Measurements from ENCODE around the gene ELANE. TPM values are rescaled to one million over a fixed set of nuclear protein-coding genes. Genes with fewer than 3 reads are reported as not detected.
"Not testable (repeated sequence)": the region's sequence is repeated elsewhere in the genome, so short reads cannot be mapped to it uniquely, and the experiment has no call there.

ELANE gene
- total and polyA plus RNA-seq, 4 donors: 1.4 to 21.0 (median 9.3) TPM

DNA sequence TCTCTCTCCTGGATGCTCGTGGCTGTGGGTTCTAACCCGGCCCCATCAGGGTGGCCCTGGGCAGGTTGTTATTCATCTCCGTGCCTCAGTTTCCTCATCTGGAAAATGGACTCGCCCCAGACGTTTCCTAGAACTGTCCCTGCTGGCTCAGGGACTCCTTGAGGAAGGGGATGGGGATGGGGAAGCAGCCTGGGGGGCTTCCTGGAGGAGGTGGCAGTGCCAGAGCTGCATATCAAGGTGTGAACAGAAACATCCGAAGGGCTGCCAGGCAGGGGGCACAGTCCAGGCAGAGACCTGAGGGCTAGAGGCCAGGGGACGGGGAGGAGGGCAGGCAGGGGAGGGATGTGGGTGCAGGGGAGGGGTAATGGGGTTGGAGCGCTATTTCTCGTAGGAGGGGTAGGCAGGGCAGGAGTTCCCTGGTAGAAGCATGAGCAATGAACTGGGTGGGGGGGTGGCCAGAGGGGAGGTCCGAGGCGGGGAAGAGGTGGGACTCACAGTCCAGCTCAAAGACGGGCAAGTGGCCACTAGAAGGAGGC, 3.6 kb upstream of the ELANE start:
- no peak overlapping the region for H3K4me3 ChIP-seq

DNA sequence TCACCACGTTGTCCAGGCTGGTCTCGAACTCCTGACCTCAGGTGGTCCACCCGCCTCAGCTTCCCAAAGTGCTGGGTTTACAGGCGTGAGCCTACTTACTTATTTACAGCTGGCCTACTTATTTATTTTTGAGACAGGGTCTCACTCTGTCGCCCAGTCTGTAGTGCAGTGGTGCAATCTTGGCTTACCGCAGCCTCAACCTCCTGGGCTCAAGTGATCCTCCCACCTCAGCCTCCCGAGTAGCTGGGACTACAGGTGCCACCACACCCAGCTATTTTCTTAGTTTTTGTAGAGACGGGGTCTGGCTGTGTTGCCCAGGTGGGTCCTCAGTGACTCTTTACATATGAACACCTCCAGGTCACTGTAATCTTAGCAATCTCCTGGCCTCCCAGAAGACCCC, 2.9 kb upstream of the ELANE start:
- H3K9ac ChIP-seq (ENCODE audit: insufficient read depth in 1 of 2, low read length in 2 of 2); H3K36me3 ChIP-seq (ENCODE audit: control insufficient read depth in 4 of 4, insufficient read depth in 4 of 4, low read length in 4 of 4); H3K4me3 ChIP-seq; ATAC-seq (ENCODE audit: insufficient read depth, low FRiP score); H3K9me3 ChIP-seq (ENCODE audit: control insufficient read depth in 4 of 4, insufficient read depth in 3 of 4, low read length in 3 of 4); H3K27ac ChIP-seq (ENCODE audit: low read depth in 1 of 2, low read length in 1 of 2); DNase-seq: not testable (repeated sequence)
- peaks cover 0 to 12% (median 0%) of the 10 kb centered on the region in 5 donors for H3K4me1 ChIP-seq (ENCODE audit: control insufficient read depth in 5 of 5, insufficient read depth in 5 of 5, low read length in 5 of 5)
- 68 to 83% methylated on average over 8 of the region's 8 CpGs for WGBS, 2 donors
- peaks cover 0 to 12% (median 3%) of the 10 kb centered on the region in 3 donors for H3K27me3 ChIP-seq (ENCODE audit: control insufficient read depth in 3 of 3, insufficient read depth in 3 of 3, low read length in 2 of 3)

More for the DNA sequence above, 3.6 kb upstream of the ELANE start:
- TF ChIP-seq, protein P1, sequence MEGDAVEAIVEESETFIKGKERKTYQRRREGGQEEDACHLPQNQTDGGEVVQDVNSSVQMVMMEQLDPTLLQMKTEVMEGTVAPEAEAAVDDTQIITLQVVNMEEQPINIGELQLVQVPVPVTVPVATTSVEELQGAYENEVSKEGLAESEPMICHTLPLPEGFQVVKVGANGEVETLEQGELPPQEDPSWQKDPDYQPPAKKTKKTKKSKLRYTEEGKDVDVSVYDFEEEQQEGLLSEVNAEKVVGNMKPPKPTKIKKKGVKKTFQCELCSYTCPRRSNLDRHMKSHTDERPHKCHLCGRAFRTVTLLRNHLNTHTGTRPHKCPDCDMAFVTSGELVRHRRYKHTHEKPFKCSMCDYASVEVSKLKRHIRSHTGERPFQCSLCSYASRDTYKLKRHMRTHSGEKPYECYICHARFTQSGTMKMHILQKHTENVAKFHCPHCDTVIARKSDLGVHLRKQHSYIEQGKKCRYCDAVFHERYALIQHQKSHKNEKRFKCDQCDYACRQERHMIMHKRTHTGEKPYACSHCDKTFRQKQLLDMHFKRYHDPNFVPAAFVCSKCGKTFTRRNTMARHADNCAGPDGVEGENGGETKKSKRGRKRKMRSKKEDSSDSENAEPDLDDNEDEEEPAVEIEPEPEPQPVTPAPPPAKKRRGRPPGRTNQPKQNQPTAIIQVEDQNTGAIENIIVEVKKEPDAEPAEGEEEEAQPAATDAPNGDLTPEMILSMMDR (IDR thresholded peaks at IDR 0.05; ENCODE audit: control extremely low read depth, extremely low read depth): no peak
- H3K9me3 ChIP-seq (ENCODE audit: control insufficient read depth in 4 of 4, insufficient read depth in 3 of 4, low read length in 3 of 4): no peaks in the 10 kb centered on the region
- peaks cover 0 to 17% (median 0%) of the 10 kb centered on the region in 5 donors for H3K4me1 ChIP-seq (ENCODE audit: control insufficient read depth in 5 of 5, insufficient read depth in 5 of 5, low read length in 5 of 5)
- H3K9ac ChIP-seq (ENCODE audit: insufficient read depth in 1 of 2, low read length in 2 of 2): no peak overlapping the region
- H3K27ac ChIP-seq (ENCODE audit: low read depth in 1 of 2, low read length in 1 of 2): no peak overlapping the region
- H3K36me3 ChIP-seq (ENCODE audit: control insufficient read depth in 4 of 4, insufficient read depth in 4 of 4, low read length in 4 of 4): no peaks in the 10 kb centered on the region
- no peak for ATAC-seq (ENCODE audit: insufficient read depth, low FRiP score)
- H3K27me3 ChIP-seq (ENCODE audit: control insufficient read depth in 3 of 3, insufficient read depth in 3 of 3, low read length in 2 of 3): peaks cover 0 to 13% (median 6%) of the 10 kb centered on the region in 3 donors
- no peak for DNase-seq
- 23 to 40% methylated on average over 11 to 12 of the region's 12 CpGs for WGBS, 2 donors

DNA sequence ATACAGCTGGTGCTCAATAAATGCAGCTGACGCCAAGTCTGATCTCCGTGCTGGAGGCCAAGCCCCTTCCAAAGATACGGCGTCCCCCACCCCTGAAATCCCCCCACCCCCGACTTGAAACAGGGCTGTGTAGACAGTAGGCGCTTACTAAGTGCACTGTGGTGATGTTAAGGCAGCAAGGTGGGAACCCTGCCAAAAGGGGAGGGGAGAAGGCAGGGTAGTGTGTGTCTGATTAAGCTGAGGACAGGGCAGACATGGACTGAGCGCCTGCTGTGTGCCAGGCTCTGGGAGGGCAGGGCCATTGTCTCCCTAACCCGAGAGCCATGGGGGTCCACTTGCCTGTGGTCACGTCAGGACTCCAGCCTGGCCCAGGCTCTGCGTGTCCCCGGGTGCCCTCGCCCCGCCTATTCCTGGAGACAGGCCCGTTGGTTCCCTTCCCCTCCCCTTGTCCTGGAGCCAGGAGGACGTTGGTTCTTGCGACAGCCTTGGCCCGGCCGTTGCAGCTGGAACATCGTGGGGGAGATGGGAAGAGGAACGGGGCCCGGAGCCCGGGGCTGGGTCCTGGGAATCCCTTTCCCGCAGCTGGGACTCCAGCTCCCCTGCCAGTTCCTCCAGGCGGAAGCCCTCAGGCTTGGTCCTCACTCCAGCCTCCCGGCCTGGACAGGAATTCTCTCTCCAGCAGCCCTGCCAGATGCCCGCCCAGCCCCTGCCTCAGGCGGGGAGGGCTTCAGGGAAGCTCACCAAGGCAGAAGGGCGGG, 1.7 kb upstream of the ELANE start:
- DNase-seq (peak; percentile 98 to 99 (median 99)), ATAC-seq (ENCODE audit: insufficient read depth, low FRiP score) (peak; percentile 76)
- Histone ChIP-seq H3K9me3 (ENCODE audit: control insufficient read depth in 4 of 4, insufficient read depth in 3 of 4, low read length in 3 of 4) (no peaks in the 10 kb centered on the region), H3K27ac (ENCODE audit: low read depth in 1 of 2, low read length in 1 of 2) (peak overlapping the region in 1 of 2 donors; percentile 54), H3K27me3 (ENCODE audit: control insufficient read depth in 3 of 3, insufficient read depth in 3 of 3, low read length in 2 of 3) (peaks cover 0 to 10% (median 0%) of the 10 kb centered on the region in 3 donors), H3K4me1 (ENCODE audit: control insufficient read depth in 5 of 5, insufficient read depth in 5 of 5, low read length in 5 of 5) (peaks cover 0 to 10% (median 0%) of the 10 kb centered on the region in 5 donors), H3K9ac (ENCODE audit: insufficient read depth in 1 of 2, low read length in 2 of 2) (peak overlapping the region in 1 of 2 donors; percentile 19), H3K4me3 (no peak overlapping the region), H3K36me3 (ENCODE audit: control insufficient read depth in 4 of 4, insufficient read depth in 4 of 4, low read length in 4 of 4) (no peaks in the 10 kb centered on the region)
- TF ChIP-seq, protein P1 (IDR thresholded peaks at IDR 0.05; ENCODE audit: control extremely low read depth, extremely low read depth): no peak
- 17 to 18% methylated on average over 27 to 28 of the region's 28 CpGs for WGBS, 2 donors

DNA sequence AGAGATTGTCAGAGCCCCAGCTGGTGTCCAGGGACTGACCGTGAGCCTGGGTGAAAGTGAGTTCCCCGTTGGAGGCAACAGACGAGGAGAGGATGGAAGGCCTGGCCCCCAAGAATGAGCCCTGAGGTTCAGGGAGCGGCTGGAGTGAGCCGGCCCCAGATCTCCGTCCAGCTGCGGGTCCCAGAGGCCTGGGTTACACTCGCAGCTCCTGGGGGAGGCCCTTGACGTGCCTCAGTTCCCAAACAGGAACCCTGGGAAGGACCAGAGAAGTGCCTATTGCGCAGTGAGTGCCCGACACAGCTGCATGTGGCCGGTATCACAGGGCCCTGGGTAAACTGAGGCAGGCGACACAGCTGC, 1.1 kb upstream of the ELANE start:
- ATAC-seq (ENCODE audit: insufficient read depth, low FRiP score) (no peak), DNase-seq (no peak)
- H3K9me3 ChIP-seq (ENCODE audit: control insufficient read depth in 4 of 4, insufficient read depth in 3 of 4, low read length in 3 of 4): no peaks in the 10 kb centered on the region
- no peaks in the 10 kb centered on the region for H3K36me3 ChIP-seq (ENCODE audit: control insufficient read depth in 4 of 4, insufficient read depth in 4 of 4, low read length in 4 of 4)
- H3K9ac ChIP-seq (ENCODE audit: insufficient read depth in 1 of 2, low read length in 2 of 2): peak overlapping the region in 1 of 2 donors; percentile 19
- 24 to 35% methylated on average over 13 of the region's 13 CpGs for WGBS, 2 donors
- TF ChIP-seq, protein P1 (IDR thresholded peaks at IDR 0.05; ENCODE audit: control extremely low read depth, extremely low read depth): no peak
- no peak overlapping the region for H3K4me3 ChIP-seq
- peaks cover 0 to 9% (median 0%) of the 10 kb centered on the region in 3 donors for H3K27me3 ChIP-seq (ENCODE audit: control insufficient read depth in 3 of 3, insufficient read depth in 3 of 3, low read length in 2 of 3)
- H3K4me1 ChIP-seq (ENCODE audit: control insufficient read depth in 5 of 5, insufficient read depth in 5 of 5, low read length in 5 of 5): peaks cover 0 to 10% (median 0%) of the 10 kb centered on the region in 5 donors
- peak overlapping the region in 1 of 2 donors; percentile 54 for H3K27ac ChIP-seq (ENCODE audit: low read depth in 1 of 2, low read length in 1 of 2)
